B cell (primary cell): ENCODE measurements around the gene EFNA3. TPM values are rescaled to one million over a fixed set of nuclear protein-coding genes. Genes with fewer than 3 reads are reported as not detected.

Experiments
- ATAC-seq: fragments of 200-7000 bp; cut with Tn5 transposase; one replicate; pipeline ENCODE4 v1.10.0; 2021; ENCODE audit warnings: low read depth, mild to moderate bottlenecking, moderate number of reproducible peaks, moderate library complexity
- CTCF ChIA-PET: fragments of 350-600 bp; sonication (Branson Sonifier 250); formaldehyde crosslinking; loops from one replicate; lab custom pipeline; 2021; ENCODE audit warnings: antibody characterized with exemption, inconsistent platforms; lab: Charles Lee
- POLR2A ChIA-PET: fragments of 350-600 bp; sonication (Branson Sonifier 250); formaldehyde crosslinking; loops from one replicate; lab custom pipeline; 2021; ENCODE audit warnings: antibody characterized with exemption; lab: Charles Lee
- DNase-seq: peaks from one replicate; pipeline ENCODE4 v3.0.0; 2013
- H2AFZ ChIP-seq: 2 replicates; pipeline ENCODE4 v1.6.1; 2012; ENCODE audit warnings: mild to moderate bottlenecking, low read depth, low read length; ENCODE audit not compliant: insufficient read depth, poor library complexity, severe bottlenecking
- H3K27ac ChIP-seq, 2 donors: 1 replicate in 1 of 2; 2 replicates in 1 of 2; pipeline ENCODE4 v1.5.1; 2012 to 2013; ENCODE audit warnings: low read length in 2 of 2, mild to moderate bottlenecking in 2 of 2, moderate library complexity in 1 of 2
- H3K27me3 ChIP-seq, 4 experiments: fragments of 200-600 bp in 1 of 4; sonication (generic) in 1 of 4; replicated peaks in 1 of 4; 1 replicate in 2 of 4; 2 replicates in 2 of 4; pipeline versions ENCODE4 v1.6.1 to v1.7.0; 2013 to 2016; ENCODE audit warnings: low read length in 3 of 4, mild to moderate bottlenecking in 2 of 4, mixed read lengths in 1 of 4, moderate library complexity in 1 of 4; ENCODE audit not compliant: insufficient read depth in 4 of 4, control insufficient read depth in 3 of 4; ENCODE audit errors: control extremely low read depth in 1 of 4
- H3K36me3 ChIP-seq, 2 experiments: replicated peaks in 1 of 2; 1 replicate in 1 of 2; 2 replicates in 1 of 2; pipeline versions ENCODE4 v1.6.1 to v1.7.1; 2013; ENCODE audit warnings: low read length in 1 of 2; ENCODE audit not compliant: insufficient read depth in 2 of 2, control insufficient read depth in 1 of 2; ENCODE audit errors: control extremely low read depth in 1 of 2, extremely low read depth in 1 of 2
- H3K4me1 ChIP-seq, 2 donors: fragments of 200-600 bp in 1 of 2; sonication (generic) in 1 of 2; 1 replicate in 1 of 2; 2 replicates in 1 of 2; pipeline versions ENCODE4 v1.5.1 to v1.6.1; 2013 to 2017; ENCODE audit warnings: low read length in 2 of 2; ENCODE audit not compliant: control insufficient read depth in 2 of 2, insufficient read depth in 2 of 2
- H3K4me2 ChIP-seq: replicated peaks from 2 replicates; pipeline ENCODE3; 2012; ENCODE audit warnings: mild to moderate bottlenecking, low read depth, low read length; ENCODE audit not compliant: poor library complexity, severe bottlenecking
- H3K4me3 ChIP-seq, 5 experiments: fragments of 200-600 bp in 1 of 5; sonication (generic) in 1 of 5; 1 replicate in 3 of 5; 2 replicates in 2 of 5; pipeline versions ENCODE4 v1.5.1 to v1.7.0; 2011 to 2016; ENCODE audit warnings: low read length in 4 of 5, mild to moderate bottlenecking in 4 of 5, low read depth in 2 of 5, control low read depth in 1 of 5, moderate library complexity in 1 of 5; ENCODE audit not compliant: insufficient read depth in 1 of 5; ENCODE audit errors: control extremely low read depth in 1 of 5, extremely low read depth in 1 of 5
- H3K79me2 ChIP-seq: fragments of 200-600 bp; sonication (generic); one replicate; pipeline ENCODE4 v1.6.0; 2016; ENCODE audit warnings: low read length; ENCODE audit not compliant: control insufficient read depth, insufficient read depth
- H3K9ac ChIP-seq: fragments of 200-600 bp; sonication (generic); 2 replicates; pipeline ENCODE4 v1.6.1; 2017; ENCODE audit warnings: mild to moderate bottlenecking, low read length, moderate library complexity
- H3K9me3 ChIP-seq, 3 donors: one replicate each; pipeline versions ENCODE4 v1.6.1 to v1.7.1; 2013; ENCODE audit warnings: low read length in 2 of 3; ENCODE audit not compliant: control insufficient read depth in 2 of 3, insufficient read depth in 1 of 3; ENCODE audit errors: control extremely low read depth in 1 of 3
- H4K20me1 ChIP-seq: 2 replicates; pipeline ENCODE4 v1.6.0; 2012; ENCODE audit warnings: mild to moderate bottlenecking, low read length; ENCODE audit not compliant: insufficient read depth, control insufficient read depth, poor library complexity, severe bottlenecking
- H3K27ac Mint-ChIP-seq: one replicate; pipeline ENCODE4 v1.8.0; 2021; ENCODE audit warnings: mixed read lengths
- H3K27me3 Mint-ChIP-seq: one replicate; pipeline ENCODE4 v1.8.0; 2021; ENCODE audit warnings: mixed read lengths
- H3K4me1 Mint-ChIP-seq: one replicate; pipeline ENCODE4 v1.8.0; 2021; ENCODE audit warnings: mixed read lengths
- H3K4me3 Mint-ChIP-seq: one replicate; pipeline ENCODE4 v1.8.0; 2021; ENCODE audit warnings: mixed read lengths
- H3K9me3 Mint-ChIP-seq: one replicate; pipeline ENCODE4 v1.8.0; 2022; ENCODE audit warnings: mixed read lengths; ENCODE audit not compliant: insufficient read depth
- CTCF ChIP-seq: fragments of 200-600 bp; IDR thresholded peaks from one replicate; pipeline ENCODE4 v1.8.0; 2022; ENCODE audit warnings: antibody characterized with exemption, mild to moderate bottlenecking
- EZH2 ChIP-seq: IDR thresholded peaks from 2 replicates; pipeline ENCODE4 v1.6.1; 2012; ENCODE audit warnings: borderline replicate concordance, low read depth, mild to moderate bottlenecking, moderate library complexity, low read length; ENCODE audit not compliant: insufficient read depth, poor library complexity, severe bottlenecking
- WGBS: methylation state at CpG from one replicate; pipeline ENCODE4 v1.1.5; 2013; ENCODE audit warnings: missing lambda C conversion rate; ENCODE audit not compliant: insufficient coverage; 5-methylcytosine and 5-hydroxymethylcytosine counted together
- intact Hi-C: fragments of 100-400 bp; cut with micrococcal nuclease; formaldehyde crosslinking; loops from one replicate; pipeline ENCODE4 v1.10.0; 2022
- polyA plus RNA-seq: library from polyadenylated mRNA; depleted of rRNA; stranded (reverse); fragments of >200 nt; gene quantifications from 2 replicates; pipeline ENCODE4 v1.2.3, GENCODE V29; 2012
- total RNA-seq, 2 donors: library from RNA; stranded (reverse); fragments of 120-200 nt in 1 of 2; gene quantifications; 1 replicate in 1 of 2; 2 replicates in 1 of 2; pipeline versions ENCODE4 v1.2.3 to v1.2.4, GENCODE V29; 2013 to 2022

Gene EFNA3
- total and polyA plus RNA-seq, 2 donors (not counting 1 experiment from before 2014, with no cell fraction given) = 1.6 to 3.2 TPM

- TF ChIP-seq CTCF (no peak), EZH2 (no peak)
- intact Hi-C loops = loop anchor here (1.0 to 5.0 kb wide), 8 partner anchors 22 to 526 kb away; partner anchors contain the start of genes ADAM15, EFNA4, HCN3 and KRTCAP2
- H3K4me1 ChIP-seq = peaks cover 52 to 55% of the 10 kb centered on the region in 2 donors
These were observed 7.0 kb downstream of the EFNA3 start for GRCh38 chr1:155085504-155086127.

More at GRCh38 chr1:155085504-155086127, 7.0 kb downstream of the EFNA3 start:
- ChIA-PET POLR2A (interaction anchor here (0.6 to 3.0 kb wide), 15 partner anchors 10 to 526 kb away, joined by 3 to 18 read pairs (median 5); partner anchors contain the start of genes ADAM15, CKS1B, EFNA4 and KRTCAP2), CTCF (interaction anchor here (0.7 to 5.5 kb wide), 40 partner anchors 10 to 606 kb away, joined by 3 to 184 read pairs (median 5); partner anchors contain the start of genes ADAM15, DPM3, EFNA4 and KRTCAP2)
- Mint-ChIP-seq H3K4me3 (peak overlapping the region; percentile 91), H3K27me3 (peaks cover 29% of the 10 kb centered on the region), H3K4me1 (peaks cover 44% of the 10 kb centered on the region), H3K9me3 (no peaks in the 10 kb centered on the region), H3K27ac (peak overlapping the region; percentile 93)
- H2AFZ ChIP-seq = peak overlapping the region; percentile 92
- peak; percentile 13 for ATAC-seq
- peak overlapping the region; percentile 77 to 79 for H3K27ac ChIP-seq
- peaks cover 0 to 39% (median 32%) of the 10 kb centered on the region in 4 experiments for H3K27me3 ChIP-seq
- H3K4me3 ChIP-seq = peak overlapping the region; percentile 45 to 80 (median 76)
- H3K36me3 ChIP-seq = no peaks in the 10 kb centered on the region
- peaks cover 0 to 22% (median 0%) of the 10 kb centered on the region in 3 donors for H3K9me3 ChIP-seq
- 1% methylated on average over 20 of the region's 32 CpGs for WGBS
- peak overlapping the region; percentile 98 for H3K4me2 ChIP-seq
- H4K20me1 ChIP-seq = peaks cover 38% of the 10 kb centered on the region
- H3K9ac ChIP-seq = peak overlapping the region; percentile 85
- H3K79me2 ChIP-seq = no peaks in the 10 kb centered on the region
- DNase-seq = peak; percentile 79
